Stimulated activated CD4-positive, alpha-beta T cell treated with anti-CD3 and anti-CD28 coated beads, Interleukin-12 subunit alpha, Interleukin-12 subunit beta, amount 100 ng/mL, for 4 hours (primary cell): Measurements from ENCODE around the gene SEMA5A.

Experiments
- DNase-seq: peaks from one replicate; pipeline ENCODE4 v3.0.0-alpha.2; 2020

Gene SEMA5A

DNA sequence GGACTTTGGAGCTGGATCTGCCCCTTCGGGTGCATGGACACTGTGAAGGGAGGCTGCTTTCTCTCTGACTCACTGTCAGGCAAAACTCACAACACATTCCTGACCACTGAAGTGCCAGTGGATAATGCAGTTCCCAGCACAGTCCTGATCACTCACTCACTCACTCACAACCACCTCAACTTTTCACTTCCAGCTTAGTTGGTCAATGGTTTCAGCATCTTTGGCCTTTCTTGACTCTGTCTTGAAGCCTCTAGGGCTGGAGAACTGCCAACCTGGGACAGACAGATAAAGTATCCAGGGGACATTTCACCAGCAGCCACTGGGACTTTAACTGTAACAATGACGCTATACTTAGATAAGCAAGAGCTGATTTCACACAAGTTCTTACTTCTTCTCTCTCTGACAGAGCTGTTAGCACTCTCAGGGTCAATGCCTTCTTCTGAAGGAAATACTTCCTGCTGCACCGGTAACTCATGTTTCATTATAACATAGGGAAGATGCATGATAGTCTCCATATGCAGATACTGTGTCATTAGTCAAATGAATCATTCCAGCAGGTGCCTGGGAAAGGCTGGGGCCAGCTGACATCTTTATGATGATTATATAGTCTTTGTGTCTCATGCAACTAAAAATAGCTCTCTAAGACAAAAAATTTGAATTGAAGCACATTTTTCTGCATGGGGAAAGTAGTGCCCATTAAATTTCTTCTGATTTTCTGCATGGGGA lies 499.0 kb downstream of the SEMA5A start:
- no peak for DNase-seq

DNA sequence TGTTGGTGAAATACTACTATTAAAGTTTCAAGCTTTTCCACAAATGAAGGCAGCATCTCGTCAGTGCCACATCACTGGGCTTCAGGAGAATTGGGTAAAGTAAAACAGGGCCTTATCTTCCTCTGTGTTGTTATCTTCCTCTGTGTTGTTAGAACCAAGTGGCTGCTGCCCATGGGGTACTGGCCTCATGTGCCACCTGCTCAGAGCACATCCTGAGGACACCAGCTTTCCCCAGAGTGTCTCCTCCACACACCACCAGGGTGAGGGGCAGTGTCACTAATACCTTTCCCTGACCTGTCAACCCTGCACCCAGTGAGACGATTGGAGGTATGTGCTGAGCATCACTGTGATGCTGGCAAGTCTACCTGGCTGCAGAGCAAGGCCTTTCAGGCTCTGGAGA lies 499.9 kb downstream of the SEMA5A start:
- DNase-seq: no peak

DNA sequence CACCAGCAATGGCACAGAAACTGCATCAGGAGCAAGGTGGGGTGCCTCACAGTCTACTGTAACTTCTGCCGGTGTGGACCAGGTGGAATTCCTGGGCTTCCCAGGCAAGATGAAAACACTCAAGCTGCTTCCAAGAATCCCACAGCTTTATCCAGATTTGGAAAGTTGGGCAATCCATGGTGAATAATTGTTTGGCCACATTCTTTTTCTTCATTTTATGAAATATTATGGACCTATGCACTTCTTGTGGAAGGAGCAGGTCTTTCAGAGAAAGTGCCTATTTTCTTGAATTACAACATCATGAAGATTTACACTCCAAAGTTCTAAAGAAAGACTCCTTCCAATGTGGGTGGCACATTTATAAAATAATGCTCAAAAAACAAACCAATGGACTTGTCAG lies 503.6 kb downstream of the SEMA5A start:
- DNase-seq: no peak

DNA sequence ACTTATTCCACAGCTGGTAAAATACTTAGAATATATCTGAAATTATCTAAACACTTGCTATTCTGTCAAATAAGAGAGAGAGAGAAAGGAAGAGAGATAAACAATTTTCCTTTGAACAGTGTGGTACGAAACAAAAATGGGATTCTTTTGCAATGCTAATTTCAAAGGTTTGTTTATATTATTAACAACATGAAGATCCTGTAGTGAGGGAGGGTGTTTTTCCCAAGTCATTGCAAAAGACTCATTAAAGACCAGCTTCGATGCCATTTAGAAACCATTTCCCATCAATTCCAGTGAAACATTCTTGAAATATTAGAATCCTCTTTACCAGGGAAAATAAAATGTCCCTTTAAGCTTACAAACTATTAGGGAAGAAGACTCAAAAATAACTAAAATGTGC lies 505.4 kb downstream of the SEMA5A start:
- DNase-seq: no peak

DNA sequence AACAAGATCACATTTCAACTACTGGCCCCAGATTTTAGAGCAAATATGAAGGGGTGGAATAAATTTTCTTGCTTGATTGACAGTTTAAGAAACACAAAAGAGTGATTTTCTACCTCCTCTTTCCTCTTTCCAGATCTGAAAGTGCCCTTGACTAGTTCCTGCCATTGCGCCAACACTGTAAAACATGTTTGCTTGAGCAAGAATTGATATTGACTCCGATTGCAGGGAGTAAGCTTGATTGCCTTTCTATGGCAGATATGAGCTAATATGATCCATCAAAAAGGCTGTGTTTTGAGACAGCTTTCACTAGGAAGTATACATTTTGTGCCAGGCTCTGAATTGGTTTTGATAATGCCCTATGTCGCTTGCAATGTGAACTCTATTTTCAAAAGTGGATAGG lies 508.8 kb downstream of the SEMA5A start:
- DNase-seq: no peak

DNA sequence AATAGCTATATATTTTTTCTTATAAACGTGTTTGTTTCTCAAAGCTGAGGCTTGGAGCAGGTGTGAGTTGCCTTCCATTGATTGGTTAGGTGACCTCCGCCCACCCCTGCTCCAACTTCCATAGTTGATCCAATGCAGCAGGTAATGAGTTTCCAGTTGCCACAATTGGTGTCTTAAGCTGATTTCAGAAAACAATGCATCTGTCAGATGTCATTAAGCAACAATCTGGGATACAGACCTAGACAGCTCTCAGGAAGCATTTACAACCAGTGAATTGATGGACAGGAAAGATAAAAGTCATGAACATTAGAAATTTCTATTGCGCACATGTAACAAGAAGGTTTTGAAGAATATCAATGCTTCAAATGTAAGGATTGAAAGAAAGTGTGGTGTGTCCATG lies 510.5 kb downstream of the SEMA5A start:
- no peak for DNase-seq

DNA sequence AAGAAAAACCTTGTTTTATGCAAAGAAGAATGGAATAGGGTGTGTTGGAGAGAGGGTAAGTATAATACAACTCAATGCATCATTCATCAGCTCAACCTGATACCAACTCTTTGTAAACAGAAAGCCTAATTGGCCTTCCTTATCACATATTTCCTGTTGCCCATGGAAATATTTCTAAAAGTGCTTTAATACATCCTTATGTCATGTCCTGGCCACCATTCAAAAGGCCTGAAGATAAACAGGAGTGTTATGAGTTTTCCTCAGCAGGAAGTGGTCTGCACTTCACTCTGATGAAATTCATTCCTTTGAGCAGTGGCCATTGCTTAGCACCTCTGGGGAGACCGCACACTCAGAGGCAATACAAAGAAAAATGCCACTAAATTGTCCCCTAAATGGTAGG lies 511.2 kb downstream of the SEMA5A start:
- DNase-seq: no peak

DNA sequence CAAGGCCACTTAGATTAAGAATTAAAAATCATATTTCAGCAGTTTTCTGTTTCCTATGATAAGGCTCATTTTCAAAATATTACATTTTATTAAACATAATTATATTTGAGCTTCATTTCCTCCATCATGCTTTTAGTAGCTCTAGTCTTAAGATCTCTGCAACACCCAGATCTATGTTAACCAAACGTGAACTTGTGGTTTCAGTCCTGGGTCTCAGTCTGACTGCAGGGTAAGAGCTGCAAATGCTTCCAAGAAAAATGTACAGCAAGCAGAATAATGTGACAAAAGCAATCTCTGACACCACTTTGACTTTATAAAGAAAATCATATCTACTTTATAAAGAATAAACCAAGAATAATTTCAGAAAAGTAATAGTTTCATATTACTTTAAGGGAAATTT lies 512.4 kb downstream of the SEMA5A start:
- no peak for DNase-seq

DNA sequence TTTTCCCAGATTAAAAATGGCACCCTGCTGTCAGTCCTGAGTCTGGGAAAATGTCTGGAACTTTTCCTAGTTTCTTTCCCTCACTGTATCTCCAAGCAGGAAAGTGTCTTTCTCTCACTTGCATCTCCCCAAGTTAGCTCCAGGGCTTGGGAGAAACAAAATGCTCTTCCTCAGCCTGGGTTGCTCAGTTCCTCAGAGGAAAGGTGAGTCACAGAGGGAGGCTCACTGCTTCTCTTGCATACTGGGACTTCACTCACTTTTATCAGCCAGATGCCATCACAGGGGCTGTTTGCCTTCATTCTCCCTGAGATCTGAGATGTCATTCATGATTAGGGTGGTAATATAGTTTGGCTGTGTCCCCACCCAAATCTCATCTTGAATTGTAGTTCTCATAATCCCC lies 519.9 kb downstream of the SEMA5A start:
- no peak for DNase-seq

DNA sequence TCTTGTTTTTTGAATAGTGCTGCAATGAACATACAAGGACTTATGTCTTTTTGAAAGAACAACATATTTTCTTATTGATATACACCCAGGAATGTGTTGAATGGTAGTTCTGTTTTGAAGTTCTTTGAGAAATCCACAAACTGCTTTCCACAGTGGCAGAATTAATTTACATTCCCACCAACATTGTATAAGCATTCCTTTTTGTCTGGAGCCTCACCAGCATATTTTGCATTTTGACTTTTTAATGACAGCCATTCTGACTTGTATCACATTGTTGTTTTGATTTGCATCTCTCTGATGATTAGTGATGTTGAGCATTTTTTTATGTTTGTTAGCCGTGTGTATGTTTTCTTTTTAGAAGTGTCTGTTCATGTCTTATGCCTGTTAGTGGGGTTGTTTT lies 524.9 kb downstream of the SEMA5A start:
- no peak for DNase-seq

DNA sequence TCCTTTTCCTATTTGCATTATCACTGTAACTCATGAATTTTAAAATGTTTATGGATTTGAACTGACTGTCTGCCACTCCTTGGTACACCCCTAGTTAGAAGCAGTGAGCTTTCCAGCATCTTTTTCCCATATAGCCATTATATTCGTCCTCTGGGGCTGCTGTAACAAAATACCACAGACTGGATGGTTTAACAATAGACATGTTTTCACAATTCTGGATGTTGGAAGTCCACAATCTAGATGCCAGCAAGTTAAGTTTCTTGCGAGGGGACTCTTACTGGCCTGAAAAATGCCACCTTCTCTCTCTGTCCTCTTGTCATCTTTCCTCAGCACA lies 530.0 kb downstream of the SEMA5A start:
- no peak for DNase-seq

DNA sequence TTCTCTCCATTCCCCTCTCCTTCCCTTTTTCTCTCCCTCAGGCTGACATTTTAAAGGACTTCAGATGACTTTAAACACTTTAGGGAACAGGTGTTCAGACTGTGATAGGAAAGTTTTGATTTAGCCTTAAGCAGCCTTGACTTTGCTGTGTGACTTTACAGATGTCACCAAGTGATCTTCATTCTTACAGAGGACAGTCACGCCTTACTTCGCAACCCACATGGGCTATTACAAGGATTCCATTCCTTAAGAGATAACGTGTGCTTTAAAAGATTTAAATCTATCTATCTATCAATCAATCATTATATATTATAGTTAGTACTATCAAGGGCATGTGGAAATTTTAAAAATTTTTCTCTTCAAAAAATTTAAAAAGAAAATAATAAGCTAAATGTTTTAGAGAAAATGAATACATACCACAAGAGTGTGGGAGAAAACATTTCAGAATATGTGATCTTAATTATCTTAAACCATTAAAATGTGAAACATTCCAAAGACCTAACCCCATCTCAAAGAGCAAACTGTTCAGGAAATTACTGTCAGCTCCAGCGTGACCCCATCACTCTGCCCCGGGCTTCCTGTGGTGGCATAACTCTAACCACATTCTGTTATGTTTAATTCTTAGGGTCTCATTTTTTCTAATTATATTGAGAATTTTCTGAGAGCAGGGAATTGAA lies 530.5 kb downstream of the SEMA5A start:
- DNase-seq: no peak

DNA sequence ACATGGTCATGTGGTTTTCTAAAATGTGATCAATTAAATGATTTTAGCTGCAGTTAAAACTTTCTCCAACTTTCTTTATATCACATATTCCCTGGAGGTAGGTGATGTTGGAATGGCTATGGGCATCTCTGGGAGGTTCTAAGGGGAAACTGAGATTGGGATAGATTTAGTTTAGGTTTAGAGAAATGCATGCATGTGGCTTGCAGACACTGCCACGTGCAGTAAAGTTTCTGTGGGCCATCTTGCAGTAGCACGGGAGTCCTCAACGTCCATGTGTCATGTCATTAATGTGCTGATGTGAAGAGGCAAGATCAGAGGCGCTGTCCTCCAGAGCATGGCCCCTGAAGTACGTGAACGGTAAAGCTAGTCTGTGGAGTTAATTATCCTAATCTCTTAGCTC lies 532.7 kb downstream of the SEMA5A start:
- no peak for DNase-seq

DNA sequence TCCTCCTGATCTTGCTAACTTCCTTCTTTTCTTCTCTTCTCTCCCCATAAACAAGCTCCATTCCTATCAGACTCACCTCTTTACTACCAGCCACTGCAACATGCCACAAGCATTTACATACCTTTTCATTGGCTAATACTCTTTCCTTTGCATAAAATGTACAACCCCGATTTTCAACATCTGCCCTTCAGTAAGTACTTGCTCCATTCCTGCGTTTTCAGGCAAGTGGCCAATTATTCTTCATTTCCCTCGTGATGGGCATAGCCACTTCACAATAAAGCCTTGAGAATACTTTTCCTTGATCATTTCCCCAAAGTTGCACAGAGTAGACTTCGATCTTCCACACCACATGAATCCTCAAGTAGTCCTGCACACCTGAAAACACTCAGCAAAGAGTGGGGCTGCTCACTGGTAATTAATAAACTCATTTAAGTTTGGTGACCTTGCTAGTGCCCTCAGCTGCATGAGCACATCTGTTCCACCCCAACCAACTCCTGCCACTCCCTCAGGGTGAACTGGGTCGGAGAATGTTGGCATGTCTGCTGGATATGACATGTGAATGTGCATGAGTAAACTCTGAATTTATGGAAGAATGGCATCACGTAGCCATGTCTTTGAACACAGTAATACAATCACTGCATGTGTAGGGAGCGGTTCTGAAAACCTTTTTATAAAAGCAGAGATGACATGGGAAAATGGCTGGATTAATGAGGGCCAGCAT lies 535.8 kb downstream of the SEMA5A start:
- no peak for DNase-seq

DNA sequence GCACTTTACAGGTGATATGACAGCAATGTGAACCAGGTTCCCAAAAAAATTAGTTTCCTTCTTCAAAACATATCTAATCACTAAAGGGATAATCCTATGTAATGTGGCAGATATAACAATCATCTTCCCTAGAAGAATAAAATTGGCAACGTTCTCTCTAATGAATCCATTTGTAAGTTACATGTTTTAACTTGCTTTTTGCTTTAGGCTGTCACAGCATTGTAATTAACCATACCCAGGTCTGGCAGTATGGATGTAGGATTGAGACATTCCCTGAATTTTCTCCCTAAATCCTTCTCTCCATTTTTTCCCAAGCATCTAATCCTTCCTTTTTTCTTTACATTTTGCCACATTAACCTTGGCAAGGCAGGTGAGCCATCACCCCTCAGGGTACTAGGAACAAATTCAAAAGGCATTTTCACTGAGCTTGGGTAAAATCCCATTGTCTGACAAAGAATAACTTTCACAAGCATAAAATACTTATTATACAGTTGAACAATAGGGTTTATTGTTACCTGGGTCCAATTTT lies 548.3 kb downstream of the SEMA5A start:
- no peak for DNase-seq

DNA sequence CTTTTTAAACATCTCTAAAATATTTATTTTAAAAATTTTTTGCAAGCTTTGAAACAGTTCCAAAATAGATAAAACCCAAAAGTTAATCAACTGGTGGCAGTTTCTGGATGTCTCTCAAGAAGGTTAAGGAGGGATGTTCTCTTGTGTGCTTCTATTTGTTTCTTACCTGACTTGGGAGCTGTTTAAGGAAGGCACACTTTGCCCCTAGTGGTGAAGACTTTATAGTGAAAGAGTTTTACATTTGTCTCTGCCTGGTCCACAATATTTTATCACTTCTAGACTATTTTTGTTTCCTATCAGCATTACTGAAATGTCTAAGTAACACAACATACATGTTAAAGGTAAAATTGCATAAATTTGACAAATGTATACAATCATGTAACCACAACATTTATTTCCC lies 552.8 kb downstream of the SEMA5A start:
- no peak for DNase-seq
